Islet of Langerhans (tissue), 1 donor: ENCODE data around the gene POTEB3.
"Not testable (repeated sequence)": the region's sequence is repeated elsewhere in the genome, so short reads cannot be mapped to it uniquely, and the experiment has no call there.

Source experiments
- FAIRE-seq: peaks from one replicate; lab custom pipeline; 2011; peaks lifted over from hg19 to GRCh38; lab: Jason Lieb, UNC

The POTEB3 gene

GRCh38 chr15:21440399-21440798 lies at the start of gene POTEB3:
POTEB3 (minus strand) TSS chr15:21440499; CDS start chr15:21440011, 488 bp downstream.
- FAIRE-seq, result not testable (repeated sequence)

DNA sequence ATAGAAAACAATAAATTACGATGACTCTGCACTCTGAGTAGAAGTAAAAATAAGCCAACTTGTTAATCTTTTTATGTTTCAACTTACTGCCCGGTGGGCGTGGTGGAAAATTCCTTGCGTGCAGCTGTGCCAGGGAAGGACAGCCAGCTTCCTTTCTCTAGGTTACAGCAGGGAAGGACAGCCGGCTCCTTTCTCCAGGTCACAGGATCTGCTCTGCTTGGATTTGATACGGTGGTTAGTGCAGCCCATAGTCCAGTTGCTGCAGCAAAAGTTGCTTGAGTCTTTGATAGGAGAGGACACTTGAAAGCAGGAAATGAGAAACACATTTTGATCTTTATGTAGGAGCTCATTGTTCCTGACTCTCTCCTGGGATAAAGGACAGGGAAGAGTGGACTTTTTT lies 13.4 kb upstream of the POTEB3 start:
- not testable (repeated sequence) for FAIRE-seq

DNA sequence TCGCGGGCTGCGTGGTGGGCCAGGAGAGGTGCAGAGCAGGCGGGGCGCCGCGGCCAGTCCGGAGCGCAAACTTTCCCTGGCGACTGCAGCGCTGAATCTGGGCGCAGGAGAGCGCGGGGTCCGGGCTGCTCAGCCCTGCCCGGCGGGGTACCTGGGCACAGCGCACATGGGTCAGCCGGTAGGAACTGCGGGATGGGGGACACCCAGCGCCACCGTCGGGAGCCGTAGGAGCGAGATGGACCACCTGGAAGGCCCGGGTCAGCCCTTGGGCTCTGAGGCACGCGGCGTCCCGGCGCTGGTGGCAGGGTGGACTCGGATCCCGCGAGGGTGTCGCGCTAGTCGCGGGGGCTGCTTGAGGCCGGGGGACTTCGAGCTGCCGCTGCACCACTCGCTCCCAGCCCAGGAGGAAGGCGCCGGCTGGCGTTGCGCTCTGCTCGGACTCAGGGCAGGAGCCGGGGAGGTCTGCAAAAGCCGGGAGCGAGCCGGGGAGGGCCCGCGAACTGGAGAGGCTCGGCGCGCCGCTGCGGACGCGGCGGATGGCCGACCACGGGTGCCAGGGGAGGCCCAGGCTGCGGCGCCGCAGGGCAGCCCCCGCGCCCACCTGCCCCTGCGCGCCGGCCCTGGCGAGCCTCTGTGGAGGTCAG lies 11.7 kb upstream of the POTEB3 start:
- FAIRE-seq, result not testable (repeated sequence)

DNA sequence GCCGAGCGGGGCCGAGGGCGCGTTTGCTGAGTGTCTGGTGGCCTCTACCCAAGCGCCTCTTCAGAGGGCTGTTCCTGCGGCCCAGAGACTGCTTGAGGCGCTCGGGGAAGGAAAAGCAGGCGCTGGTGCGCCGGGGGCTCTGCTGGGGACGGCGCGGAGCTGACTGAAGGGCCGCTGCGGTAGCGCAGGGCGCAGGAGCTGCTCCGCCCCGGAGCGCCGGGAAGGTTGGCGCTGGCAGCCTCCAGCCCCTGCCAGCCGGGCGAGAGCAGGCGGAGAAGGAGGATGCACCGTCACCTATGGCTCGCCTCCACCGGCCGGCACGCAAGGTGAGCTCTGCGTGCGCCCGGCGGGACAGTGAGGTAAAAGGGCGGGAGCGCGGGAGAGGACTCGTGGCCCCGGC lies 11.2 kb upstream of the POTEB3 start:
- FAIRE-seq, result not testable (repeated sequence)

DNA sequence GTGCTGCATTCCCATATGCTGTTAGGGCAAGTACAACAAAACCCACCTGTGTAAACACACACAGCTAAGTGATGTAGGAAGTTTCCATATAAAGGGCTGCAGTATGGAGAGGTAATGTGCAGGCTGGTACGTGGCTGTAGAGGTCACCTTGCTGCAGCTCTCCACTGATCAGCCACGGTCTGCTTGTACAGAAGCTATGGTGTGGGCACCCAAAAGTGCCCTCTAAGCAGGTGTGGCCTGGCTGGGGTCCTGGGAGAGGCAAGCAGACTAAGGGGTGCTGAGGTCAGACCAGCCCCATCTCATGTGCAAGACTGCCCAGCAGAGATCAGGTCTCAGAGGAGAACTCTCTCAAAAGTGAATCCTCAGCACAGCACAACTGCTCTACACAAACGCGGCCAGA lies 32.9 kb downstream of the POTEB3 start:
- FAIRE-seq, result not testable (repeated sequence)

DNA sequence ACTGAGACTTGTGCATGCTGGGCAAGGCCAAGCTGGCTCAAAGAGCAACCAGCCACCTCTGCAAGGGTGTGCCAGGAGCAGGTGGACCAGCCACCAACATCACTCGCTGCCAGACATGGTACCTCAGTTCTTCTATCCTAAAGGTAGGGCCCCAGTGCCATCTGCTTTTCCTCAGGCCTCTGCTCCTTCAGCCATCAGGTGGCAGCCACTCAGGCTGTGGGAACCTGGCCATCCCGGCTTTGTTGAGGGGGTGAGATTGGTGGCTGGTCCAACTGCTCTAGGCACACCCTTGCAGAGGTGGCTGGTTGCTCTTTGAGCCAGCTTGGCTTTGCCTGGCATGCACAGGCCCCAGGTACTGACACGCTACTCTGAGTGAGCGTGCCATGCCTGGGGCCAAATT lies 38.8 kb downstream of the POTEB3 start:
- not testable (repeated sequence) for FAIRE-seq

DNA sequence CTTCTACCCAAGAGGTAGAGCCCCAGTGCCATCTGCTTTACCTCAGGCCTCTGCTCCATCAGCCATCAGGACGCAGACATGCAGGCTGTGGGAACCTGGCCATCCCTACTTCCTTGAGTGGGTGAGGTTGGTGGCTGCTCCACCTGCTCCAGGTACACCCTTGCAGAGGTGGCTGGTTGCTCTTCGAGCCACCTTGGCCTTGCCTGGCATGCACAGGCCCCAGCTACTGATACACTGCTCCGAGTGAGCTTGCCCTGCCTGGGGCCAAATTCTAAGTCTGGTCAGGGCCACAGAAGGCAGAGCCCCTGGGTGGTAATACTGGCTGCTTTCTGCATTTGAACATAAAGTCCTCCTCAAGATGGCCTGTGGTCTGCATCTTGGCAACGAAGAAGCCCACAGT lies 41.2 kb downstream of the POTEB3 start:
- not testable (repeated sequence) for FAIRE-seq

DNA sequence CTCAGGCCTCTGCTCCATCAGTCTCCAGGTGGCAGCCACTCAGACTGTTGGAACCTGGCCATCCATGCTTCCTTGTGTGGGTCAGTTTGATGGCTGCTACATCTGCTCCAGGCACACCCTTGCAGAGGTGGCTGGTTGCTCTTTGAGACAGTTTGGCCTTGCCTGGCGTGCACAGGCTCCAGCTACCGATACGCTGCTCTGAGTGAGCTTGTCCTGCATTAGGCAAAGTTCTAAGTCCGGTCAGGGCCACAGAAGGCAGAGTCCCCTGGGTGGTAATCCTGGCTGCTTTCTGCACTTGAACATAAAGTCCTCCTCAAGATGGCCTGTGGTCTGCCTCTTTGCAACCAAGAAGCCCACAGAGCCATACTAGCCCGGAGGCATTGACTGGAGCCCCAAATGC lies 41.8 kb downstream of the POTEB3 start:
- not testable (repeated sequence) for FAIRE-seq

DNA sequence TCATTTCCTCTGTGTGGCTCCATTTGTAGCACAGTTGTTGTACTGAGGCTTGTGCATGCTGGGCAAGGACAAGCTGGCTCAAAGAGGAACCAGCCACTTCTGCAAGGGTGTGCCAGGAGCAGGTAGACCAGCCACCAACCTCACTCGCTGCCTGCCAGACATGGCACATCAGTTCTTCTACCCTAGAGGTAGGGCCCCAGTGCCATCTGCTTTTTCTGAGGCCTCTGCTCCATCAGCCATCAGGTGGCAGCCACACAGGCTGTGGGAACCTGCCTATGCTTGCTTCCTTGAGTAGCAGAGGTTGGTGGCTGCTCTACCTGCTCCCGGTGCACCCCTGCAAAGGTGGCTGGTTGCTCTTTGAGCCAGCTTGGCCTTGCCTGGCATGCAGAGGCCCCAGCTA lies 42.6 kb downstream of the POTEB3 start:
- FAIRE-seq, result not testable (repeated sequence)

DNA sequence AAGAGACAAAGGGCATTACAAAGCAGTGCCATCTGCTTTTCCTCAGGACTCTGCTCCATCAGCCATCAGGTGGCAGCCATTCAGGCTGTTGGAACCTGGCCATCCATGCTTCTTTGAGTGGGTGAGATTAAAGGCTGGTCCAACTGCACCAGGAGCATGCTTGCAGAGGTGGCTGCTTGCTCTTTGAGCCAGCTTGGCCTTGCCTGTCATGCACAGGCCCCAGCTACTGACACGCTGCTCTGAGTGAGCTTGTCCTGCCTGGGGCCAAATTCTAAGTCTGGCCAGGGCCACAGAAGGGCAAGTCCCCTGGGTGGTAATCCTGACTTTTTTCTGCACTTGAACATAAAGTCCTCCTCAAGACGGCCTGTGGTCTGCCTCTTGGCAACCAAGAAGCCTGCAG lies 43.1 kb downstream of the POTEB3 start:
- not testable (repeated sequence) for FAIRE-seq

GRCh38 chr15:21385961-21386360 lies 54.3 kb downstream of the POTEB3 start:
- FAIRE-seq, result not testable (repeated sequence)

DNA sequence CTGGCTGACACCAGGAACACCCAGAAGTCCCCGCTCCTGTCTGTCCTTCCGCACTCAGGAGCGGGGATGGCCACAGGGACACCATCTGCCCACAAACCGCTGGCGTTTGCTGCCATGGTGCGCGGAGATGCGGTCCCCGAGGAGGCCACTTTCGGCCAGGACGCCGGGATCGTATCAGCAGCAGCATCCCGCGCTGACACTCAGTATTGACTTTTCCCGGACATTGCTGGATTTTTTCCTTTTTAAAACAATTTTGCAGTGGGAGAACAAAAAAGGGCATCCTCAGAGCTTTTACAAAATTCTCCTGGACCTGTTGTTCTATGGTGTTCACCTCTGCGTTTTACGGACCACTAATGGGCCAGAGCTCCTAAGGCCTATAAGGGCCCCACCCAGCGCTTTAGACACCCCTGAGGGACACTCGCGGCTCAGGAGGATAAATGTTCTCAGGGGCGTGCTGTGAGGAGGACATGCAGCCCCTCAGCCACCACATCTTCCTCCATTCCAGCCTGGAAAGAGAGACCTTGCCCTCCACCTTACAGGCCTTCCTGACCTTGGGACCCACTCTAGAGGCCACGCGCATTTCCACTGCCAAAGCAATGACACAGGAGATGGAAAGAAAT lies 56.3 kb downstream of the POTEB3 start:
- not testable (repeated sequence) for FAIRE-seq

DNA sequence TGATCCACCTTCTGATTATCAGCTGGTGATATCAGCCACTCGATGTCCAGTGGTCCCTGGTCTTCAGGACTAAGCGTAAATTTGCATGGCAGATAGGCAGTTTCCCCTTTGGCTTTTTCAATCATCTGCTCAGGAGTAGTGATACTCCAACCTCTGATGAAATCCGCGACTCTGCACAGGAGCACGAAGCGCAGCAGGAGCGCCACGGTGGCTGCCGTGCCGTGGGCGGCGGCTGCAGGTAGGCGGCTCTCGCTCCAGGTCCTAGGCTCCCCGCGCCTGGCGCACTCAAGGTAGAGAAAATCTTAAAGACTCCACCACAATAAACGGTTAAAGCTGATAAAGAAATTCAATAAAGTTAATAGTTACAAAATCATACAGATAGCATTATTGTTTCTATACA lies 66.6 kb downstream of the POTEB3 start:
- FAIRE-seq, result not testable (repeated sequence)

DNA sequence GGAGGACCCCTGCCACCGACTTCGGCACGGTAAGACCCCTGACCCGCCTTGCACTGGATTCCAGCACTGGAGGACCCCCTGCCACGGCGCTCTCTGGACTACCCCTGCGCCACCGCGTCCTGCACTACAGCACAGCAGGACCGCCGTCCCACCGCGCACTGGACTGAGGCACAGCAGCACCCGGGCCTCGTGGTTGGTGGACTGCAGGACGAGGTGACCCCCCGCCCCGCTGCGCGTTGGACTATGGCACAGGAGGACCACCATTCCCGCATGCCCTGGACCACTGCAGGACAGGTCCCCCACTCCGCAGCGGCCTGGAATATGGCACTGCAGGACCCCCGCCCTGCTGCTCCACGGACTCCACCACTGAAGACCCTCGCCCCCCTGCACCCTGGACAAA lies 71.1 kb downstream of the POTEB3 start:
- not testable (repeated sequence) for FAIRE-seq

GRCh38 chr15:21368625-21369024 lies 71.7 kb downstream of the POTEB3 start:
- not testable (repeated sequence) for FAIRE-seq
